Mucosa of rectum (tissue), 2 donors: ENCODE data around the gene PLA2G6.
"Not testable (repeated sequence)": the region's sequence is repeated elsewhere in the genome, so short reads cannot be mapped to it uniquely, and the experiment has no call there.

Experiments used
- H3K27ac ChIP-seq, 2 donors: one replicate each; pipeline ENCODE4 v1.7.0; 2013; ENCODE audit warnings: inconsistent platforms in 2 of 2, low read depth in 2 of 2, low read length in 2 of 2
- H3K27me3 ChIP-seq, 2 donors: one replicate each; pipeline ENCODE4 v1.7.0; 2013; ENCODE audit warnings: low read length in 2 of 2; ENCODE audit not compliant: control insufficient read depth in 2 of 2, insufficient read depth in 2 of 2
- H3K36me3 ChIP-seq, 2 donors: one replicate each; pipeline ENCODE4 v1.7.0; 2013; ENCODE audit warnings: low read length in 2 of 2; ENCODE audit not compliant: control insufficient read depth in 2 of 2, insufficient read depth in 2 of 2
- H3K4me1 ChIP-seq, 2 donors: one replicate each; pipeline ENCODE4 v1.7.0; 2013; ENCODE audit warnings: low read length in 2 of 2, mild to moderate bottlenecking in 1 of 2; ENCODE audit not compliant: control insufficient read depth in 2 of 2, insufficient read depth in 2 of 2
- H3K4me3 ChIP-seq, 2 donors: one replicate each; pipeline ENCODE4 v1.7.0; 2013; ENCODE audit warnings: low read length in 2 of 2
- H3K9ac ChIP-seq, 2 donors: one replicate each; pipeline ENCODE4 v1.7.0; 2013; ENCODE audit warnings: low read length in 2 of 2, low read depth in 1 of 2, mild to moderate bottlenecking in 1 of 2
- H3K9me3 ChIP-seq, 2 donors: one replicate each; pipeline ENCODE4 v1.7.0; 2013; ENCODE audit warnings: low read length in 2 of 2; ENCODE audit not compliant: control insufficient read depth in 2 of 2
- donor health status: healthy.
- donor health status: Normal muscosa, but diverticular disease.

The PLA2G6 gene

GRCh38 chr22:38167988-38168407 is 13.6 kb downstream of the PLA2G6 start:
- no peak overlapping the region for H3K9ac ChIP-seq
- H3K9me3 ChIP-seq, result no peaks in the 10 kb centered on the region
- H3K27ac ChIP-seq, result no peak overlapping the region
- H3K4me1 ChIP-seq, result peaks cover 7 to 11% of the 10 kb centered on the region in 2 donors
- H3K27me3 ChIP-seq, result no peaks in the 10 kb centered on the region
- no peak overlapping the region for H3K4me3 ChIP-seq
- no peaks in the 10 kb centered on the region for H3K36me3 ChIP-seq

- Histone ChIP-seq H3K9me3 (no peaks in the 10 kb centered on the region), H3K4me3 (no peak overlapping the region), H3K9ac (no peak overlapping the region), H3K36me3 (no peaks in the 10 kb centered on the region), H3K27me3 (no peaks in the 10 kb centered on the region), H3K27ac (no peak overlapping the region), H3K4me1 (peaks cover 0 to 5% of the 10 kb centered on the region in 2 donors)
Measured at GRCh38 chr22:38165922-38166593, 15.6 kb downstream of the PLA2G6 start.

- no peaks in the 10 kb centered on the region for H3K27me3 ChIP-seq
- H3K9me3 ChIP-seq, result no peaks in the 10 kb centered on the region
- H3K27ac ChIP-seq, result no peak overlapping the region
- no peaks in the 10 kb centered on the region for H3K36me3 ChIP-seq
- H3K4me1 ChIP-seq, result peaks cover 0 to 5% of the 10 kb centered on the region in 2 donors
- no peak overlapping the region for H3K4me3 ChIP-seq
- H3K9ac ChIP-seq, result no peak overlapping the region
Measured at GRCh38 chr22:38164551-38164918, 17.1 kb downstream of the PLA2G6 start.

DNA sequence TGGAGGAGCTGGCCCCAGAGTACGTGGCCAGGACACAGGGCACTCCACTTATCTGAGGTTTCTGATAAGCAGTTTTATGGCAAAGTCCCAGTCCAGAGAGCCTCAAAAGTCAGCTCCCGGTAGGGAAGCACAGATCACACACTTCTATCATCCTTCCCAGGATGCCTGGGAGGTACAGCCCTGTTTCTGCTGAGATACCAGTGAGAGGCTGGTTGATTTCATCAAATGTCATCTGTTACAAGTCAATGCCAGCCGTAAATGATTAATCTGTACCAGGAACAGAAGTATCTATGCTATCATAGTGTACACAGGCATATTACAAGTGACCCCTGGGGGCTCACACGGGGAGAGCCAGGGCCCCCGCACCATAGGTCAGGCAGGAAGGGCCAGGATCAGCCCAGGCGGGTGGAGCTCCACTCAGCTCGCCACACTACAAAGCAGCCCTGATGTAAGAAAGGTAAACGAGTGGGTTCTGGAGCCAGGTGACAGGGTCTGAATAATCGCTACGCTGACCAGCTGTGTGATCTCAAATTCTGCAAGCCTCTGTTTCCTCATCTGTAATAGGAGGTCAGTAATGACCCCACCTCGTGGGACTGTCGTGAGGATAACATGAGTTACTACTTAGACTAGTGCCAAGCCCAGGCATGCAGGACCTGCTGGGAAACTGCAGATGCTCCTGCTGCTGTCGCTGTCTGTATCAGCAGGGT is 17.6 kb downstream of the PLA2G6 start:
- Histone ChIP-seq H3K4me3 (no peak overlapping the region), H3K9ac (no peak overlapping the region), H3K27me3 (no peaks in the 10 kb centered on the region), H3K4me1 (peaks cover 0 to 5% of the 10 kb centered on the region in 2 donors), H3K27ac (no peak overlapping the region), H3K9me3 (no peaks in the 10 kb centered on the region), H3K36me3 (no peaks in the 10 kb centered on the region)

DNA sequence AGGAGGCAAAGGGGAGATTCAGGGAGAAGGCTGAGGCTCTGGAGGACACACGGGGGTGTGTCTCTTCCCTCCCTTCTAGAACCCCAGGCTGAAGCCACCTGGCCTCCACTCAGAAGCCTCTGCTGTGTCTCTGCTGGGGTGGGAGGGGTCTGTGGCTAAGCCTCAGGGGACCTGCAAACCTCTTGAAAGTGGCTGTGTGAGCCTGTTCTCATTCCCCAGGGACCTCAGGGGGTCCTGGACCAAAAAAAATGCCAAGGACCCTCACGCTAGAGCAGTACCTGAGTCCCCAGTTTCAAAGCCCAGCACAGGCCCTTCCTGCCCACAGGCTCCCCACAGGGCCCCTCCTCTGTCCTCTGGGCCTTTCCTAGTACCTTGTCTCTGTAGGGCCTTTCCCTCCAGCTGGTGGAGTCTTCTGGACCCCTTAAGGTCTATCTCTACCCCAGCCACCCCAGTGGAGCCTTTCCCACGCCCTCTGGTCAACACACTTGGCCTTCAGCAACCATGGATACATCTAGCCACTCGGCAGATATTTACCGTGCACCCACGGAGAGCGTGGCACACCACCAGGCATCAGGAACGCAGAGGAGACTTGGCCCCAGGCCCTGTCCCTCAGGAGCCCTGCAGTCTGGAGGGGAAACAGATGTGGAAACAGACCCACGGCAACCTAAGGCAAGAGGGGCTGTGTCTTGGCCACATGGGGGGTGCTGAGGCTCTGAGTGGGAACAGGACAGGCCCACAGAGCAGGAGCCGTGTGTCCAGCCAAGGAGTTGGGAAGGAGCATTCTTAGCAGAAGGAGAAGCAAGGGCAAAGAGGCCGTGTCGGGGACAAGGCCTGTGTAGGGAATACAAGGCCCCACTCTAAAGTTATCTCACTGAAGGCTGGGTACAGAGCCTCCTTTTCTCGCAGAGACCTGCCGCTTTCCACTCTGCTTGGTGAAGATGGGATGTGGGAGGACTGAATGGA is 18.5 kb downstream of the PLA2G6 start:
- no peak overlapping the region for H3K27ac ChIP-seq
- H3K27me3 ChIP-seq, result no peaks in the 10 kb centered on the region
- no peak overlapping the region for H3K9ac ChIP-seq

DNA sequence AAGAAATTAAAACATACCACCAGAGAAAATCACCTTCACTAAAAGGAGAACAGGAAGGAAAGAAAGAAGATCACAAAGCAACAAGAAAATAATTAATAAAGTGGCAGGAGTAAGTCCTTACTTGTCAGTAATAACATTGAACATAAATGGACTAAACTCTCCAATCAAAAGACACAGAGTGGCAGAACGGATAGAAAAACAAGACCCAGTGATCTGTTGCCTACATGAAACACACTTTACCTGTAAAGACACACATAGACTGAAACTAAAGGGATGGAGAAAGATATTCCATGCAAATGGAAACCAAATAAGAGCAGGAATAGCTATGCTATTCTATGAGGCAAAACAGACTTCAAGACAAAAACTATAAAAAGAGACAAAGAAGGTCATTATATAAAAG is 25.9 kb downstream of the PLA2G6 start:
- H3K4me1 ChIP-seq, result peaks cover 0 to 2% of the 10 kb centered on the region in 2 donors
- H3K27ac ChIP-seq, result no peak overlapping the region
- no peak overlapping the region for H3K4me3 ChIP-seq
- H3K36me3 ChIP-seq, result no peaks in the 10 kb centered on the region
- H3K9ac ChIP-seq, result no peak overlapping the region
- no peaks in the 10 kb centered on the region for H3K9me3 ChIP-seq
- no peaks in the 10 kb centered on the region for H3K27me3 ChIP-seq

More for the DNA sequence above, 18.5 kb downstream of the PLA2G6 start:
- Histone ChIP-seq H3K36me3 (no peaks in the 10 kb centered on the region), H3K9me3 (no peaks in the 10 kb centered on the region), H3K4me3 (no peak overlapping the region), H3K4me1 (peaks cover 0 to 5% of the 10 kb centered on the region in 2 donors)

- H3K4me1 ChIP-seq, H3K27me3 ChIP-seq, H3K4me3 ChIP-seq, H3K9me3 ChIP-seq, H3K9ac ChIP-seq, H3K36me3 ChIP-seq, H3K27ac ChIP-seq: not testable (repeated sequence)
Measured at GRCh38 chr22:38154563-38154915, 27.1 kb downstream of the PLA2G6 start.

GRCh38 chr22:38153821-38154562 is 27.6 kb downstream of the PLA2G6 start:
- Histone ChIP-seq H3K9me3 (no peaks in the 10 kb centered on the region), H3K36me3 (no peaks in the 10 kb centered on the region), H3K4me1 (peaks cover 0 to 2% of the 10 kb centered on the region in 2 donors), H3K4me3 (no peak overlapping the region), H3K9ac (peak overlapping the region in 1 of 2 donors; percentile 8), H3K27me3 (no peaks in the 10 kb centered on the region), H3K27ac (peak overlapping the region; percentile 28 to 32)

GRCh38 chr22:38151126-38151500 is 30.5 kb downstream of the PLA2G6 start:
- Histone ChIP-seq H3K9me3 (no peaks in the 10 kb centered on the region), H3K27ac (no peak overlapping the region), H3K36me3 (no peaks in the 10 kb centered on the region), H3K27me3 (no peaks in the 10 kb centered on the region), H3K9ac (no peak overlapping the region), H3K4me1 (peaks cover 0 to 2% of the 10 kb centered on the region in 2 donors), H3K4me3 (no peak overlapping the region)
